Measurements from ENCODE around the gene MEG3. TPM values are rescaled to one million over a fixed set of nuclear protein-coding genes. Genes with fewer than 3 reads are reported as not detected.

MEG3 gene
- total and polyA plus RNA-seq, 2 donors (not counting 3 experiments of a cell fraction or from before 2014, with no cell fraction given), result 378 to 508 TPM

DNA sequence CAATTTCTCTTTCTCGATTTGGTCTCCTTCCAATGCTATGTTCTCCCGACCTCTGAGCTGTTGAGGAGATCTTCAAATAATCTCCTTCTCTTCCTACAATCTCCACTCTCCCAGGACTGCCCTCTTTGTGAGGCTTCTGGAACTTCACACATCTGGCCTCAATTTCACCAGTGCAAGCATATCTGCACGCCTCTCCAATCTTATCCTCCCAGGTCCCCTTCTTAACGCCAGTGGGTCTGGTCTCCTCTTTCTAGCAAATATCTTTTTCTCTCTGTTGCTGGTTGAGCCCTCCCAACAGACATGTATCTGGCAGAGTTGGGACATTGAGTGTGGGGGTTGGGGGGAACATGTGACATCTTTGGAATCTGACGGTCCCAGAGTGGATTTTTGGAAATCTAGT lies 59.7 kb downstream of the MEG3 start:
- Histone ChIP-seq H3K9me3 (replicated peaks; ENCODE audit: control insufficient read depth, insufficient read depth, low read length) (no peaks in the 10 kb centered on the region), H3K4me3 (replicated peaks in 1 of 3; ENCODE audit: insufficient read depth in 1 of 3, low read depth in 1 of 3, low read length in 3 of 3) (no peak overlapping the region), H3K79me2 (ENCODE audit: control insufficient read depth, insufficient read depth, low read length) (no peaks in the 10 kb centered on the region), H3K9me1 (replicated peaks; ENCODE audit: control insufficient read depth, extremely low read depth, insufficient read depth, low read length) (no peaks in the 10 kb centered on the region), H3K27ac (ENCODE audit: insufficient read depth, low read depth, low read length) (no peak overlapping the region), H3K9ac (replicated peaks; ENCODE audit: extremely low read depth, insufficient read depth, low read length) (no peak overlapping the region), H4K20me1 (replicated peaks; ENCODE audit: control insufficient read depth, extremely low read depth, insufficient read depth, low read length) (no peaks in the 10 kb centered on the region), H3K36me3 (ENCODE audit: control insufficient read depth in 2 of 2, extremely low read depth in 1 of 2, insufficient read depth in 2 of 2, low read length in 2 of 2) (peaks cover 2 to 28% of the 10 kb centered on the region in 2 experiments), H3K4me2 (ENCODE audit: insufficient read depth, low read length) (no peak overlapping the region), H3K27me3 (ENCODE audit: control insufficient read depth in 2 of 2, insufficient read depth in 2 of 2, low read length in 2 of 2) (no peaks in the 10 kb centered on the region), H2AFZ (ENCODE audit: low read depth, low read length) (no peak overlapping the region), H3K4me1 (ENCODE audit: control insufficient read depth, extremely low read depth, insufficient read depth, low read length) (no peaks in the 10 kb centered on the region)
- DNase-seq (ENCODE audit: low read depth, low spot score) (no peak), FAIRE-seq (no peak)
- ChIA-PET POLR2A (interaction anchor here (0.8 kb wide), 1 partner anchor 14 kb away, joined by 3 read pairs; no protein-coding TSS in a partner anchor), CTCF (no interaction called here)
- intact Hi-C loops (cut with micrococcal nuclease), result no loop called here
- no TSS peak for BruUV-seq (replicated peaks)
- no peak for TF ChIP-seq MYC (IDR thresholded peaks at IDR 0.05; ENCODE audit: low read depth, low read length)
- no peak for TF ChIP-seq FOS (IDR thresholded peaks at IDR 0.05; ENCODE audit: borderline replicate concordance, insufficient read depth, low read length)
- TF ChIP-seq GATA2 (IDR thresholded peaks at IDR 0.05; ENCODE audit: insufficient read depth, insufficient read length, low read depth, low read length), result no peak
- TF ChIP-seq, protein P1, sequence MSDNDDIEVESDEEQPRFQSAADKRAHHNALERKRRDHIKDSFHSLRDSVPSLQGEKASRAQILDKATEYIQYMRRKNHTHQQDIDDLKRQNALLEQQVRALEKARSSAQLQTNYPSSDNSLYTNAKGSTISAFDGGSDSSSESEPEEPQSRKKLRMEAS (IDR thresholded peaks at IDR 0.05; ENCODE audit: insufficient read depth, insufficient read length), result no peak
- TF ChIP-seq EZH2 (IDR thresholded peaks at IDR 0.05; ENCODE audit: borderline replicate concordance, low read depth, low read length, severe bottlenecking), result no peak
- no peak for TF ChIP-seq JUN (IDR thresholded peaks at IDR 0.05; ENCODE audit: borderline replicate concordance, insufficient read depth, insufficient read length, low read depth)
- TF ChIP-seq POLR2AphosphoS5 (IDR thresholded peaks at IDR 0.05; ENCODE audit: insufficient read depth, low read depth, low read length), result no peak
- TF ChIP-seq POLR2A (IDR thresholded peaks at IDR 0.05; ENCODE audit: low read depth, low read length), result no peak
- TF ChIP-seq, protein P2, sequence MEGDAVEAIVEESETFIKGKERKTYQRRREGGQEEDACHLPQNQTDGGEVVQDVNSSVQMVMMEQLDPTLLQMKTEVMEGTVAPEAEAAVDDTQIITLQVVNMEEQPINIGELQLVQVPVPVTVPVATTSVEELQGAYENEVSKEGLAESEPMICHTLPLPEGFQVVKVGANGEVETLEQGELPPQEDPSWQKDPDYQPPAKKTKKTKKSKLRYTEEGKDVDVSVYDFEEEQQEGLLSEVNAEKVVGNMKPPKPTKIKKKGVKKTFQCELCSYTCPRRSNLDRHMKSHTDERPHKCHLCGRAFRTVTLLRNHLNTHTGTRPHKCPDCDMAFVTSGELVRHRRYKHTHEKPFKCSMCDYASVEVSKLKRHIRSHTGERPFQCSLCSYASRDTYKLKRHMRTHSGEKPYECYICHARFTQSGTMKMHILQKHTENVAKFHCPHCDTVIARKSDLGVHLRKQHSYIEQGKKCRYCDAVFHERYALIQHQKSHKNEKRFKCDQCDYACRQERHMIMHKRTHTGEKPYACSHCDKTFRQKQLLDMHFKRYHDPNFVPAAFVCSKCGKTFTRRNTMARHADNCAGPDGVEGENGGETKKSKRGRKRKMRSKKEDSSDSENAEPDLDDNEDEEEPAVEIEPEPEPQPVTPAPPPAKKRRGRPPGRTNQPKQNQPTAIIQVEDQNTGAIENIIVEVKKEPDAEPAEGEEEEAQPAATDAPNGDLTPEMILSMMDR (IDR thresholded peaks at IDR 0.05; ENCODE audit: extremely low read depth in 1 of 2, insufficient read depth in 1 of 2, low read depth in 1 of 2, low read length in 2 of 2), result no peak
- dilution Hi-C loops (cut with MboI; ENCODE audit: extremely low pct_ligation_motif_present, low sequenced_read_pairs), result no loop called here
